ENCODE data around the gene RFC4. TPM values are rescaled to one million over a fixed set of nuclear protein-coding genes. Genes with fewer than 3 reads are reported as not detected.
"Not testable (repeated sequence)": the region's sequence is repeated elsewhere in the genome, so short reads cannot be mapped to it uniquely, and the experiment has no call there.

RFC4 gene
- total and polyA plus RNA-seq, 2 donors (not counting 3 experiments of a cell fraction or from before 2014, with no cell fraction given) = 6.2 to 33.7 TPM

DNA sequence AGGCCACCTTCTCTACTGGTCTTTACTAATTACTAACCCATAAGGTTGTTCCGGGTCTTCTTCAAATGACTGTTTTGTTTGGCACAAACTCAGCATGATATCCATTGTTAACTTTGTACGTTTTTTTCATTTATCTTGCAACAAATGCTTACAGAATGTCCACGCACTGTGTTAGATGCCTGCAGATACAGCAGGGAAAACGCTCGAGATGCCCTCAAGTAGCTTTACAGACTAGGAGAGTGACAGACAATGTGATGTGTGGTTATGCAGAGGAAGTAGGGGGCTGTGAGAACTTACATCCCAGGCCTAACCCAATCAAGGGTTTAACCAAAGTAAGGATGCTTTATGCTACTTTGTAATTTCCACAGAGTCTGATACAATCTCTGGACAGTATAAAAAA is 949 bp upstream of the RFC4 start:
- intact Hi-C loops (cut with micrococcal nuclease) = loop anchor here (2.0 to 5.0 kb wide), 2 partner anchors 16 to 235 kb away; partner anchors contain the start of gene DNAJB11

DNA sequence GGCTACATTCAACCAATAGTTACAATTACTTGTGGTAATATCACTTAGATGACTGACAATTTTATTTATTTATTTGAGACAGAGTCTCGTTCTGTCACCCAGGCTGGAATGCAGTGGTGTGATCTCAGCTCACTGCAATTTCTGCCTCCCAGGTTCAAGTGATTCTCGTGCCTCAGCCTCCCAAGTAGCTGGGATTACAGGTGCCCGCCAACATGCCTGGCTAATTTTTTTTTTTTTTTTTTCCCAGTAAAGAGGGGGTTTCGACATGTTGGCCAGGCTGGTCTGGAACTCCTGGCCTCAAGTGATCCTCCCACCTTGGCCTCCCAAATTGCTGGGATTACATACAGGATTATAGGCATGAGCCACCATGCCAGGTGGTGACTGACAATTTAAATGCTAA is 2.8 kb downstream of the RFC4 start:
- H3K4me1 ChIP-seq (ENCODE audit: control insufficient read depth, extremely low read depth, insufficient read depth, low read length) = peaks cover 16% of the 10 kb centered on the region
- H2AFZ ChIP-seq (ENCODE audit: low read depth, low read length); H4K20me1 ChIP-seq (replicated peaks; ENCODE audit: control insufficient read depth, extremely low read depth, insufficient read depth, low read length); H3K36me3 ChIP-seq (ENCODE audit: control insufficient read depth in 2 of 2, extremely low read depth in 1 of 2, insufficient read depth in 2 of 2, low read length in 2 of 2); H3K4me3 ChIP-seq (replicated peaks in 1 of 3; ENCODE audit: insufficient read depth in 1 of 3, low read depth in 1 of 3, low read length in 3 of 3); H3K9me1 ChIP-seq (replicated peaks; ENCODE audit: control insufficient read depth, extremely low read depth, insufficient read depth, low read length); POLR2A ChIA-PET; intact Hi-C loops (cut with micrococcal nuclease); dilution Hi-C loops (cut with MboI; ENCODE audit: extremely low pct_ligation_motif_present, low sequenced_read_pairs); BruUV-seq (replicated peaks); FAIRE-seq; H3K27me3 ChIP-seq (ENCODE audit: control insufficient read depth in 2 of 2, insufficient read depth in 2 of 2, low read length in 2 of 2); H3K27ac ChIP-seq (ENCODE audit: insufficient read depth, low read depth, low read length); H3K4me2 ChIP-seq (ENCODE audit: insufficient read depth, low read length); H3K9me3 ChIP-seq (replicated peaks; ENCODE audit: control insufficient read depth, insufficient read depth, low read length); DNase-seq (ENCODE audit: low read depth, low spot score); H3K9ac ChIP-seq (replicated peaks; ENCODE audit: extremely low read depth, insufficient read depth, low read length): not testable (repeated sequence)
- CTCF ChIA-PET = interaction anchor here (1.9 kb wide), 1 partner anchor 13 kb away, joined by 7 read pairs; no protein-coding TSS in a partner anchor
- peaks cover 15% of the 10 kb centered on the region for H3K79me2 ChIP-seq (ENCODE audit: control insufficient read depth, insufficient read depth, low read length)

More for the DNA sequence above, 949 bp upstream of the RFC4 start:
- Histone ChIP-seq H3K27ac (ENCODE audit: insufficient read depth, low read depth, low read length) (no peak overlapping the region), H3K4me3 (replicated peaks in 1 of 3; ENCODE audit: insufficient read depth in 1 of 3, low read depth in 1 of 3, low read length in 3 of 3) (peak overlapping the region in 1 of 3 experiments; percentile 63), H4K20me1 (replicated peaks; ENCODE audit: control insufficient read depth, extremely low read depth, insufficient read depth, low read length) (no peaks in the 10 kb centered on the region), H2AFZ (ENCODE audit: low read depth, low read length) (peak overlapping the region; percentile 80), H3K36me3 (ENCODE audit: control insufficient read depth in 2 of 2, extremely low read depth in 1 of 2, insufficient read depth in 2 of 2, low read length in 2 of 2) (no peaks in the 10 kb centered on the region), H3K4me2 (ENCODE audit: insufficient read depth, low read length) (peak overlapping the region; percentile 42), H3K4me1 (ENCODE audit: control insufficient read depth, extremely low read depth, insufficient read depth, low read length) (peaks cover 12% of the 10 kb centered on the region), H3K27me3 (ENCODE audit: control insufficient read depth in 2 of 2, insufficient read depth in 2 of 2, low read length in 2 of 2) (no peaks in the 10 kb centered on the region), H3K9me3 (replicated peaks; ENCODE audit: control insufficient read depth, insufficient read depth, low read length) (no peaks in the 10 kb centered on the region), H3K9ac (replicated peaks; ENCODE audit: extremely low read depth, insufficient read depth, low read length) (no peak overlapping the region), H3K9me1 (replicated peaks; ENCODE audit: control insufficient read depth, extremely low read depth, insufficient read depth, low read length) (no peaks in the 10 kb centered on the region), H3K79me2 (ENCODE audit: control insufficient read depth, insufficient read depth, low read length) (peaks cover 13% of the 10 kb centered on the region)
- TF ChIP-seq JUN (IDR thresholded peaks at IDR 0.05; ENCODE audit: borderline replicate concordance, insufficient read depth, insufficient read length, low read depth) = no peak
- no peak for TF ChIP-seq GATA2 (IDR thresholded peaks at IDR 0.05; ENCODE audit: insufficient read depth, insufficient read length, low read depth, low read length)
- no peak for TF ChIP-seq POLR2AphosphoS5 (IDR thresholded peaks at IDR 0.05; ENCODE audit: insufficient read depth, low read depth, low read length)
- TF ChIP-seq FOS (IDR thresholded peaks at IDR 0.05; ENCODE audit: borderline replicate concordance, insufficient read depth, low read length) = no peak
- TF ChIP-seq EZH2 (IDR thresholded peaks at IDR 0.05; ENCODE audit: borderline replicate concordance, low read depth, low read length, severe bottlenecking) = no peak
- no peak for TF ChIP-seq POLR2A (IDR thresholded peaks at IDR 0.05; ENCODE audit: low read depth, low read length)
- no peak for TF ChIP-seq MYC (IDR thresholded peaks at IDR 0.05; ENCODE audit: low read depth, low read length)
- TF ChIP-seq, protein P1, sequence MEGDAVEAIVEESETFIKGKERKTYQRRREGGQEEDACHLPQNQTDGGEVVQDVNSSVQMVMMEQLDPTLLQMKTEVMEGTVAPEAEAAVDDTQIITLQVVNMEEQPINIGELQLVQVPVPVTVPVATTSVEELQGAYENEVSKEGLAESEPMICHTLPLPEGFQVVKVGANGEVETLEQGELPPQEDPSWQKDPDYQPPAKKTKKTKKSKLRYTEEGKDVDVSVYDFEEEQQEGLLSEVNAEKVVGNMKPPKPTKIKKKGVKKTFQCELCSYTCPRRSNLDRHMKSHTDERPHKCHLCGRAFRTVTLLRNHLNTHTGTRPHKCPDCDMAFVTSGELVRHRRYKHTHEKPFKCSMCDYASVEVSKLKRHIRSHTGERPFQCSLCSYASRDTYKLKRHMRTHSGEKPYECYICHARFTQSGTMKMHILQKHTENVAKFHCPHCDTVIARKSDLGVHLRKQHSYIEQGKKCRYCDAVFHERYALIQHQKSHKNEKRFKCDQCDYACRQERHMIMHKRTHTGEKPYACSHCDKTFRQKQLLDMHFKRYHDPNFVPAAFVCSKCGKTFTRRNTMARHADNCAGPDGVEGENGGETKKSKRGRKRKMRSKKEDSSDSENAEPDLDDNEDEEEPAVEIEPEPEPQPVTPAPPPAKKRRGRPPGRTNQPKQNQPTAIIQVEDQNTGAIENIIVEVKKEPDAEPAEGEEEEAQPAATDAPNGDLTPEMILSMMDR (IDR thresholded peaks at IDR 0.05; ENCODE audit: extremely low read depth in 1 of 2, insufficient read depth in 1 of 2, low read depth in 1 of 2, low read length in 2 of 2) = no peak
- TF ChIP-seq, protein P2, sequence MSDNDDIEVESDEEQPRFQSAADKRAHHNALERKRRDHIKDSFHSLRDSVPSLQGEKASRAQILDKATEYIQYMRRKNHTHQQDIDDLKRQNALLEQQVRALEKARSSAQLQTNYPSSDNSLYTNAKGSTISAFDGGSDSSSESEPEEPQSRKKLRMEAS (IDR thresholded peaks at IDR 0.05; ENCODE audit: insufficient read depth, insufficient read length) = no peak
- FAIRE-seq (no peak), DNase-seq (ENCODE audit: low read depth, low spot score) (no peak)
- POLR2A ChIA-PET = no interaction called here
- dilution Hi-C loops (cut with MboI; ENCODE audit: extremely low pct_ligation_motif_present, low sequenced_read_pairs) = no loop called here
- BruUV-seq (replicated peaks) = no TSS peak
- CTCF ChIA-PET = interaction anchor here (0.7 to 1.3 kb wide), 2 partner anchors 11 to 14 kb away, joined by 4 to 6 read pairs; no protein-coding TSS in a partner anchor

Measured in endothelial cell of umbilical vein (primary cell).